GM19025 (cell line): ENCODE results near the gene CNTNAP2.
"Not testable (repeated sequence)": the region's sequence is repeated elsewhere in the genome, so short reads cannot be mapped to it uniquely, and the experiment has no call there.

ENCODE experiments used
- ATAC-seq: cut with Tn5 transposase; IDR thresholded peaks from one replicate; pipeline ENCODE4 v1.9.1; 2021; ENCODE audit warnings: mild to moderate bottlenecking, low read depth, moderate library complexity; ENCODE audit not compliant: unreplicated experiment

Gene CNTNAP2

DNA sequence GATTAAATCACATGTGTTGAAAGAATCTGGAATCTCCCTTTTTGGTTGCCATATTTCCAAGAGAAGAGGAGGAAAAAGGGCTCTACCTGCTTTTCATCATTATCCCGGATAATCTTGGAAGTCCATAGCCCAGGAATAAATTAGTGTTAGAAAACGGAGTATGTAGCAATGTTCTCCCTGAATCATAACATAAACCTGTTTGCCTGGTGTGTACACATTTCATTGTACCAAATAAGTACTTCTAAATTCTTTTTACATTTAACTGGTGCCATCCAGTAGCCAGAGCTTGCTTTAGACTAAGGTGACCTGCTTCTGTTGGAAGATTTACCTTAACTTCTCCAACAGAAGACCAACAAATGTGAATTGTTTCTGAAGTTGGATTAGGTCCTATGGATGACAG, 2291.7 kb downstream of the CNTNAP2 start:
- ATAC-seq = no peak

DNA sequence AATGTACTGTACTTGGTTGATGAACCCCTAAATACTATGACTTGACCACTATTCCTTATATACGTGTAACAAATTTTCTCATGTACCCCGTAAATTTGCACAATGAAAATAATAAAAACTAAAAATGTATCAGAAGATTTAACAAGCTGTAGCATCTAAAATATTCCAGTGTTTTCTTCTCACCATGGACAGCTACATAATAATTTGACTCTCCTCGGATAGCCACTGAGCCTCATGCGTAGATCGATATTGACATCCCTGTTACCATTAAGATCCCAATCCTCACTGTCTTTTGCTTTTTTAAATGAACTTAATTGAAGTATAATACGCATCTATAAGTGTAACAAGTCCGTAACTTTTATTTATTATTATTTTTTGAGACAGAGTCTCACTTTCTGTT, 2294.3 kb downstream of the CNTNAP2 start:
- no peak for ATAC-seq

DNA sequence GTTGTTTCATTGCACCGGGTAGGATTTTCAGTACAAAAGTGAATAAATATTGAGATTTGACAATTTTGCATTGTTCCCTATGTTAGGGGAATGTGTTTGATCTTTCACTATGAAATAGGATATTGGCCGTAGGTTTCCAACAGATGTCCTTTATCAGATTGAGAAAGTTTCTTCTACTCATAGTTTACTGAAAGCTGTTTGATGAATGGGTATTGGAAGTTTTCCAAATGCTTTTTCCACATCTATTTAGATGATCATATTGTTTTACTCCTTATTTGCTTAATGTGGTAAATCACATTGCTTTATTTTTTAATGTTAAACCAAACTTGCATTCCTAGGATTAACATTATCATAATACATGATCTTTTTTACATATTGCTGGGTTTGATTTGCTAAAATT, 2296.1 kb downstream of the CNTNAP2 start:
- no peak for ATAC-seq

DNA sequence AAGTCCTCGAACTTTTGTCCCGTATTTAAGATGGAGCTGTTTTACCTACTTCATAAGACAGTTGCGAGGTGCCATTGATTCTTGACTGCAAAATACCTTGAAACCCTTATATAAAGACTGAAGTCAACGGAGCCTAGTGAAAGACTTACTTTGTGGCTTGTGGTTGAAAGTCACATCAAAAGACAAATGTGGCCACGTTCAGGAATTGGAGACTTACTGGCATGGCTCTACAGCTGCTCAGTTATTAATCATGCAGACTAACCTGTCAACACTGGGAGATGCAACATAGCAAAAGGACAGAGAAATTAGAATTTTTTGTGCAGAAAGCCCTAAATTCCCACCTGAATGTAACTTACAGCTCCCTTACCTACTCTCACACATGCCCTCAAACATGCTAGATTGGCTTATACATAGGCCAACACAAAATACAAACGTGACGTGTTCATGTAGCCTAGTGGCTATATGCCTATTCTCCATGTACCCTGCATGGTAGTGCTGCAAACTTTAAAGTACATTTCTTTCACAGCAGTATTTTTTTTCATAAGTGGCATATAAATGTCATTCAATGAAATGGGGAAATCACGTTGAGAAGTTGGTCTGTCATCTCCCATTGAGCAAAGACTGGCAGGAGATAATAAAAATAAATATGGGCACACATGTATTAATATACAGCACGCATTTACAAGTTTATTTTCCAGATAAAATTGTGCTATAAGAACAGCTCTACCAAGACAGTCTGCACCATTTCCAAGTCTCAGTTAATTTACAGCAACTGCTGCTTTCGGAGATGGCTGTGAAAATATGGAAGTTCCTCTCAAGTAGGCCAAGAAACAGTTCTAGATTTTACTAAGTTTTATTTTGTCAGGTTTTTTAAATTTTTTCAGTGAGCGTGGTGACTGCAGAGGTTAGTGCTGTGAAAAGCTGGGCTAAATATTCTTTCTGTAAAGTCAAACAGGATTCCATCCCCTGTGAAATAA, 2303.5 kb downstream of the CNTNAP2 start:
- ATAC-seq = no peak

DNA sequence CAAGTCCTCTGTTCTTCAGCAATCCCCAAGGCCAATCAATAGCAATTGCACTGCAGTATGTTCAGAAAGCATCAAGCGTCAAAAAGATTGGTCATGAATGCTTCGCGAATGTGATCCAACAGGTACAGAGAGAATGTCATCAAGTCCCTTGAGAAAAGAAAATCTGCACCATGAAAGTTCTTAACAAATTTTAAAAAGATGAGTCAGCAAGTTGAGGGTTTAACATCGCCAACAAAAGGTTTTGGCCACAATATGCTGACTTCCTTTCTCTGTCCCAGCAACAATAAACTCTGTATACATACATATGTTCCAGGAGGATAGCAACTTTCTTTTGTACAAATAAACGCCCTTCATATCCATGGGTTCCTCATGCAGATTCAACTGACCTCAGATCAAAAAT, 2305.4 kb downstream of the CNTNAP2 start:
- no peak for ATAC-seq

DNA sequence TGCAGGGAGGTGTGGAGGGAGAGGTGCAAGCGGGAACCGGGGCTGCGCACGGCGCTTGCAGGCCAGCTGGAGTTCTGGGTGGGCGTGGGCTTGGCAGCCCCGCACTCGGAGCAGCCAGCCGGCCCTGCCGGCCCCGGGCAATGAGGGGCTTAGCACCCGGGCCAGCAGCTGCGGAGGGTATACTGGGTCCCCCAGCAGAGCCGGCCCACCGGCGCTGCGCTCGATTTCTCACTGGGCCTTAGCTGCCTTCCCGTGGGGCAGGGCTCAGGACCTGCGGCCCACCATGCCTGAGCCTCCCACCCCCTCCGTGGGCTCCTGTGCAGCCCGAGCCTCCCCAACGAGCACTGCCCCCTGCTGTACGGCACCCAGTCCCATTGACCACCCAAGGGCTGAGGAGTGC, 2309.8 kb downstream of the CNTNAP2 start:
- ATAC-seq = not testable (repeated sequence)

DNA sequence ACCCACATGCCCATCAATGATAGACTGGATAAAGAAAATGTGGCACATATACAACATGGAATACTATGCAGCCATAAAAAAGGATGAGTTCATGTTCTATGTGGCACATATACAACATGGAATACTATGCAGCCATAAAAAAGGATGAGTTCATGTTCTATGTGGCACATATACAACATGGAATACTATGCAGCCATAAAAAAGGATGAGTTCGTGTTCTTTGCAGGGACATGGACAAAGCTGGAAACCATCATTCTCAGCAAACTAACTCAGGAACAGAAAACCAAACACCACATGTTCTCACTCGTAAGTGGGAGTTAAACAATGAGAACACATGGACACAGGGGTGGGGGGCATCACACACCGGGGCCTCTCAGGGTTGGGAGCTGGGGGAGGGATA, 2314.1 kb downstream of the CNTNAP2 start:
- not testable (repeated sequence) for ATAC-seq

DNA sequence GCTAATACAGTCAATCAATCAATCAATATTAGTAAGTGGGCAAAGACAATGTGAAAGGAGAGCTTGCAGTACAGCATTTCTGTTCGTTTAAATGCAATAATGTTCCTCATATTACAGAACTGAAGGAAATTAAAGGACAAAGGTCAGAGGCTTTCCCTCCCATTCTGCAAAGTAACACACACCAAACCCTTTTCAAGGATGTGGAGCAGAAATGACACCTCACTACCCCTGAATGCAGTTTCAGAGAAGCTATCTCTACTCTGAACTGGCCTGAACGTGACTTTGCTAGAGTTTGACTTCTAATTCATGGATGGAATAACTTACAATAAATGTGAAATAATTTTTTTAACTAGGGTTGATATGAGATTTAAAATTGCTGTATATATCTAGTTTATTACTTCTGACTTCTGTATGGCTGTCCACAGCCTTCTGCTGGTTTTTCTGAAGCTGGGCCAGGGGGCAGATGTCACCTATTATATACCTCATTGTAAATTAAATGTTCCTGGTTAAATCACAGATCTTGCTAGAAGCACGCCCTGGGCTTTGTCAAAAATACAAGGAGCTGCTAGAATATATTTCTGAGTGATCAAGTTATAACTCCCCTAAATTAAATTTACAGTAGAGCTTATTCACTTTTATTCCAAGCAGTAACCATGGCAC, 2317.1 kb downstream of the CNTNAP2 start:
- no peak for ATAC-seq

DNA sequence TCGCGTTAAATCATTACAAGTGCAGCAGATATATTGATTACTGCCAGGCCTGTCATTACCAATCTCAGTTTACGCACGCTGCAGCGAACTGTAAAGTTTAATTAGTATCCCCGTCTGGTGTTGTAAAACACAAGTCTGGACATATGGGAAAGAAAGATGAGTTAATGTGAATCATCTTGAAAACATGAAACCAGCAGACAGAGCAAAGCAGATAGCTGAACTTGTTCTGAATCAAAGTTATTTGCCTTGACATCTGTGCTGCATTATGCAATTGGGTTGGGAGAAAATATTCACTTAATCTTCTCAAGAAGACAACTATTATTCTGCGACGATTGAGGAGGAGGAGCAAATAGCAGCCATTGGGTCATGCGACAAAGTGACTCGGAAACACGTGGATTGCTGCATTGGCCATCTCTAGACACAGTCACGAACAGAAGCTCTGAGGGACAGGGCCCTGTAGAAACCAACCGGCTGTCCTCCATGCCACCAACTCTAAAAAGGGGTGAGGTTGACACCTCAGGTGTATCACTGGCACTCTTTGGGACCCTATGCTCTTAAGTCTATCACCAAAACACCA, 2317.7 kb downstream of the CNTNAP2 start:
- ATAC-seq = no peak

DNA sequence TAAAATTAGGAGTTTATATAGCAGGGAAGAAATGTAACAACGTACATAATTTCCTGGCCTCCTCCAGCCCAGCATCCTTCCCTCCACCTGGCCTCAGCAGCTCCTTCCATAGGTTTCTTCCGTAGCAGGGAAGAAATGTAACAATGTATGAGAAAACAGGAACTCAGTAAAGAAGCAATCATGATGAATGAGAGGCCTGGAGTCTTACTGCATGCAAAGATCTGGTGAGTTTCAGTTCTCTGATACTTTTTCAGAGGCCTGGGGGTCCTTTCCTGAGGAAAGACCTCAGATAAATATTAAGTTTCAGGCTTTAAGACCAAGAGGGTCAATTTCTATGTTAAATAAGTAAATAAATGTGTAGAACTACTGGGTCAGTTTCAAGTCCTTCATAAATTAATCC, 2318.3 kb downstream of the CNTNAP2 start:
- no peak for ATAC-seq

DNA sequence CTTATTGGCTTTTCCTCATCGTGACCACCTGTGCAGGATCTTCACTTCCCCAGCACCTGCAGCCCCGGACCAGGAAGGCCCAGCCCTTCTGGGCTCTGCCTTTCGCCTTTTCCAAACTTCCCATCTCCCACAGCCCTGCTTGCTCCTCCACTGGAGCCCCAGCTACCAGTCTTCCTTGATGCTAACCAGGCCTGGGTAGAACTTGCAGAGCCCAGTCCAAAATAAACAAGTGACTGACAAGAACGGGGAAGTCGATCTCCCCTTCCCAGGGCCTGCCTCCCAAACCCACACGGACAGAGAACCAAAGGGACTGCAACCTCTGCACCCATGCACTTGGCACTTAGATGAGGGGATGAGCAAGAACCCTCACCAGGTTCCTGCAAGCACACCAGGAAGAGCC, 2319.1 kb downstream of the CNTNAP2 start:
- no peak for ATAC-seq

DNA sequence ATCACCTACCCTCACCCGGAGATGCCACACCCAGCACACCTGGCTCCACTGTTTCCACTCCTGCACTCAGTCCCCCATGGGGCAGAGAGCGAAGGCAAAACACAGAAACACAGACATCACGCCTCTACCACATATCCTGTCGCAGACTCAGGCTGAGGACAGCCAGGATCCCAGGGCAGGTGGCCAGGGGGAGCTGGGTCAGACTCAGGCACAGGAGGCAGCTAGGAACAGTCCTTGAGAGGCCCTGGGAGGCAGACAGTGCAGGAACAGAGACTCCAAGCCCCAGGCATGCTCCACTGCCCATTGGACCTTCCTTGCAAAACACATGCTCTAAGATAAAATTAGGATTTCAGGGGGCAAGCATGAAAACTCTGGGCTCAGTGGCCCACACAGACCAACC, 2319.5 kb downstream of the CNTNAP2 start:
- ATAC-seq = no peak

DNA sequence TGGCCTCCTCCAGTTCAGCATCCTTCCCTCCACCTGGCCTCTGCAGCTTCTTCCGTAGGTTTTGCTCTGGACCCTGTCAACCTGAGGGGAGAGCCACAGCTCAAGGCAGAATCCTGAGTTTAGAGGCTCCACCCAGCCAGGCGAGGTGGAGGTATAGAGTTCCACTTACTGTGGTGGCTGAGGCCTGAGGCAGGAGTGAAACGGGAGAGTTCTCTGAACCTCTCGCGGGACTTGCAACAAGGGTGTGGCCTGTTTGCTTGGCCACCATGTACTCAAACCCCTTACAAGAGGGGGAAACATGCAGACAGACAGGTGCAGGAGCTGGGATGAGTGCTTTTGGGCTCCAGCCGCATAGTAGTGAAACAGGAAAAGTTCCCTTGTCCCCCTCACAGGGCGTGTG, 2320.0 kb downstream of the CNTNAP2 start:
- no peak for ATAC-seq

DNA sequence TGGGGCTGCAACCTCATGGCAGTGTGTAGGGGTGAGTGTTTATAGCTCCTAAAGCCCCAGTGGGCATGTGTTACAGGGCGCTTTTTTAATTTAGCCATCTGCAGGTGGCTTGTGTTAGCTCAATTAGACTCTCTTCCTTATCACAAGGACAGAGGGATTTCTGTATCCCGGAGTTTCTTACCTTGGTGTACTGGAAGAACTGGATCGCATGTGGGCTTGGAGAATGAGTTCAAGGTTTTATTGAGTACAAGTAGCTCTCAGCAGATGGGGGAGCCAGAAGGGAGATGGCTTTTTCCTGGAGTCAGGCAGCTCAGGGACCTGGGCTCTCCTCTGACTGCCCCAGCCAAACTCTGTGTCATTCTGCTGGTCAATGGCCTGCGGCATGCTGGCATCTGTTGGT, 2320.4 kb downstream of the CNTNAP2 start:
- no peak for ATAC-seq

DNA sequence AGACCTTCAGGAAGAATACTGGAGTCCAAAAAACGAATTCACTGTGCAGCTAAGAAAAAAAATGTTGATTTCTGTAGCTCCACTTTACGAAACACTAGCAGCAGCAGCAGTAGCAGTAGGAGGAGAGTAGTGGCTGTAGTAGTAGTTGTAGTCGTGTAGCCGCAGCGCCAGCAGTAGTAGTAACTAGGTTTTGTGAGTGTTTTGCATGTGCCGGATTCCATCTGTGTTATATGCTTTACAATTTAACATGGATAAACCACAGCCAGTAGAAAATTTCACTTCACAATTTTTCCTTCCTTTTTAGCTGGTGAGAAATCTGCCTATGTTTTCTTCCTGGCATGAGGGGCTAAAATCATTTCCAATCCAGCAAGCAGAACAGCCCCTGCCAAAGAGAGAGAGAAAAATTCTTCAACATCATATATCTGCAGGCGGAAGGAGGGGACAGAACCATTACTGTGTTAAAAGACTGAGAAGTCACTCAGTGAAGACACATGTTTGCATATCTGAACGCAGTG, 2325.6 kb downstream of the CNTNAP2 start:
- ATAC-seq = no peak

DNA sequence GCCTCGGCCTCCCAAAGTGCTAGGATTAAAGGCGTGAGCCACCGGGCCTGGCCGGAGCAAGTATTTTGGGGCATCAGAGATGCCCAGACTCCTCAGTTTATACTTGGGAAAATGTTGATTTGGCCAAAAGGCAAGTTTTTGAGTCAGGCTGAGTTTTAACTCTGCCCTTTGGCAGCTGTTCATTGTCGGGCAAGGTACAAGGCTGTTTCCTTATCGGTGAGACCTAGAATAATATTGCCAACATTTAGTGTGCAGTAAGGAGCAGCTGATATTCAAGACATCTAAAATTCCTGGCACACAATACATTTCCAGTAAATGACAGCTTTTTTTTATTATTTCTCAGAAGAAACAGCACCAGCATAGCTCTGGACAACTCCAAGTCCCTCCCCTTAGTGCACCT, 2326.3 kb downstream of the CNTNAP2 start:
- no peak for ATAC-seq

DNA sequence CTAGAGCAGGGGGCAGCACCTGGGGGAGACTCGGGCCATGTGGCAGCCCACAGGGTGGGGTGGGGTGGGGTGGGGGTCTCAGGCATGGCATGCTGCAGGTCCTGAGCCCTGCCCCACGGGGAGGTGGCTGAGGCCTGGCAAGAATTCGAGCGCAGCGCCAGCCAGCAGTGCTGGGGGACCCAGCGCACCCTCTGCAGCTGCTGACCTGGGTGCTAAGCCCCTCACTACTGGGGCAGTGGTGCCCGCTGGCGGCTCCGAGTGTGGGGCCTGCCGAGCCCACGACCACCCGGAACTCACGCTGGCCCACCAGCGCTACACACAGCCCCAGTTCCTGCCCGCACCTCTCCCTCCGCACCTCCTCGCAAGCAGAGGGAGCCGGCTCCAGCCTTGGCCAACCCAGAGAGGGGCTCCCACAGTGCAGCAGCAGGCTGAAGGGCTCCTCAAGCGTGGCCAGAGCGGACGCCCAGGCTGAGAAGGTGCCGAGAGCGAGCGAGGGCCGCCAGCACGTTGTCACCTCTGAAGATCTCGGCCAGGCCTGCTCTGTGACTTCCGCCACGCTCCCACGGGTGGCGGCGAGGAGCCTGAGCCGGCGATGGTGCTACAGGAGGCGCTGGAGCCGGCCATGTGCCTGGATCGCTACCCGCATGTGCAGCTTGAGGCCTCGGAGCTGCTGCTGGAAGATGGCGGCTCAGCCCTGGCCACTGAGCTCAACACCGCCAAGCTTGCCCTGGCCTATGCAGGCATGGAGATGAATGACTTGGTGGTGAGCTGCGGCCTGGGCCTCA, 2328.9 kb downstream of the CNTNAP2 start:
- ATAC-seq = no peak

DNA sequence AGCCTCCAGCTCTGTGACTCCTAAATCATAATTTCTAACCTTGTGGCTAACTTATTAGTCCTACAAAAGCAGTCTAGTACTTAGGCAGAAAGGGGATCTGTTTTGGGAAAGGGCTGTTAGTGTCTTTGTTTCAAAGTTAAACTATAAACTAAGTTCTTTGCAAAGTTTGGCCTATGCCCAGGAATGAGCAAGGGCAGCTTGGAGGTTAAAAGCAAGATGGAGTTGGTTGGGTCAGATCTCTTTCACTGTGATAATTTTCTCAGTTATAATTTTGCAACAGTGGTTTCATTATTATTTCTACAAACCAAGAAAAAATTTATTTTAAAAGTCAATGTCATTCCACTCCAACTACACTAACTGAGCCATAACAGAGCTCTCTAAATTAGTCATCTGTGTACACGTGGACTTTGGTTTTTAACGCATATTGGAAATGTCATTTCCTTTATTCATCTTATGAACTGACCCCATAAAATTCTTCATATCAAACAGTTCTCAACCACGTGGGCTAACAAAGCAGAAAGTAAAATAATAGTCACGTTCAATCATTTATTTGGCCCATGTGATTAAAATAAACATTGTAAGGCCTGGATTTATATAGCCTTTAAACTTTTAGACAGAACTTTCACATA, 2330.7 kb downstream of the CNTNAP2 start:
- ATAC-seq = peak; percentile 69

DNA sequence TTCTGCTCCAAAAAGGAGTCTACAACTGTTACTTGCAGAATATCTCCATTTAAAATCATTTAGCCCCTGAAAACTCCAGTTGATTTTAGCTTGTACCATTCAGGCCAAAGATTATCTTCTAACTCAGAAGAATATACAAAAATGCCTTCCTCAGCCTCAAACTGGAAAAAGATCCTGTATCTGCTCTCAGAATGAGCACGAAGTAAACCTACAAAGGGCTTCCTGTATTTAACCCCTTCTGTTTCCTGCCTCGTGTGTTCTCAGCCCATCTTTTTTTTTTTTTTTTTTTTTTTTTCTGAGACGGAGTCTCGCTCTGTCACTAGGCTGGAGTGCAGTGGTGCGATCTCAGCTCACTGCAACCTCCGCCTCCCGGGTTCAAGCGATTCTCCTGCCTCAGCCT, 2334.9 kb downstream of the CNTNAP2 start:
- ATAC-seq = not testable (repeated sequence)

DNA sequence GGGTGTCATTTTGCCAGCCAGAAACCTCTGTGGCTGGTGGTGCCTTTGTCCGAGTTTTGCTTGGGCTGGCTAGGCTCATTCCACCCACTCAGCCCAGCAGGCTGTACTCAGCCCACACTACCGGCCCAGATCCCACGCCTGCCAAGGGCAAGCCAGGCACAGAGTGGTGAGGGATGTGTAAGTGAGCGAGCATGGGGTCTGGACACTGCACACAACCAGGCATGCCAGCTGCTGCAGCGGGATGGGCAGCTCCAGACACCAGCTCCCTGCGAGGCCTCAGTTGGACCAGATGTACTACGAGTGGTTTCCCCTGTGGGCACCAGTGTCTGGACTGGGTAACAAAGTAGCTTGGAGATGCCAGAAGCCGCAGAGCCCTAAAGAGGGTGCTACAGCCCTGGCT, 2339.8 kb downstream of the CNTNAP2 start:
- no peak for ATAC-seq
